GM18507 (cell line): ENCODE measurements around the gene ALDH3A1.

Experiments used
- DNase-seq: peaks from one replicate; pipeline ENCODE4 v3.0.0; 2011; ENCODE audit warnings: low read depth; ENCODE audit not compliant: insufficient read length; ENCODE audit errors: extremely low spot score
- FAIRE-seq: peaks from 2 replicates; lab custom pipeline; 2011; peaks lifted over from hg19 to GRCh38; lab: Jason Lieb, UNC

The ALDH3A1 gene

DNA sequence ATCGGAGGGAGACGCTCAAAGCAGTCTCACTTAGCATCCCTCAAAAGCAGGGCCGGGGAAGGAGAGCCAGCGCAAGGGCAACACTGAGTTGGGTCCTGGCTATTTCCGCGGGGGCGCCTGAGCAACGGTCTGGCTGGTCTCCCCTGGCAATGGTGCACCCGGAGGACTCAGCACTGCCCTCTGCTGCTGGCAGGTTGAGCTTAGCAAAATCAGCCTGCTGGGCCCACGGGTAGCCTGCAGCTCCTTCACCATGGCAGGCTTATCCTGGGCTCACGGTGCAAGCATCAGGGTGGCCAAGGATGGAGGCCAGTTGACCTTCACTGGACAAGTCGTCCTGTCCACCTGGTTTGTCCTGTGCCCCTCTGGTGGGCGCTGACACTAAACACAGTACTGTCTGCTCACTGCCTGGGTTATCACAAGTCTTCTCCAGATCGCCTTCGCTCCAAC lies 14.4 kb upstream of the ALDH3A1 start:
- FAIRE-seq, result no peak
- DNase-seq, result peak; percentile 37

DNA sequence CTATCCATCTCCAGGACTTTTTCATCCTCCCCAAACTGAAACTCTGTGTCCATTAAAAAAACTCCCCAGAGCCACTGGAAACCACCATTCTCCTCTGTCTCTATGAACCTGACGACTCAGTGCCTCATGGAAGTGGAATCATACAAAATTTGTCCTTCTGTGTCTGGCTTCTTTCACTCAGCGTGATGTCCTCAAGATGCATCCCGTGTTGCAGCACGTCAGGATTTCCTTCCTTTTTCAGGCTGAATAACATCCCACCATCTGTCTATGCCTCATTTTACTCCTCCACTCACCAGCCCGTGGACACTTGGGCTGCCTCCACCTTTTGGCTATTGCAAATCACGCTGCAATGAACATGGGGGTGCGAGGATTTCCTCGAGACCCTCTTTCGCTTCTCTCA lies 12.6 kb upstream of the ALDH3A1 start:
- DNase-seq (no peak), FAIRE-seq (no peak)

GRCh38 chr17:19759568-19760549 lies 11.8 kb upstream of the ALDH3A1 start:
- no peak for DNase-seq
- FAIRE-seq, result no peak

GRCh38 chr17:19757536-19758180 lies 9.6 kb upstream of the ALDH3A1 start:
- DNase-seq, result no peak
- FAIRE-seq, result no peak

GRCh38 chr17:19756546-19756945 lies 8.4 kb upstream of the ALDH3A1 start:
- FAIRE-seq (no peak), DNase-seq (no peak)

GRCh38 chr17:19755821-19756510 lies 7.9 kb upstream of the ALDH3A1 start:
- FAIRE-seq, result peak; percentile 63
- DNase-seq, result no peak

DNA sequence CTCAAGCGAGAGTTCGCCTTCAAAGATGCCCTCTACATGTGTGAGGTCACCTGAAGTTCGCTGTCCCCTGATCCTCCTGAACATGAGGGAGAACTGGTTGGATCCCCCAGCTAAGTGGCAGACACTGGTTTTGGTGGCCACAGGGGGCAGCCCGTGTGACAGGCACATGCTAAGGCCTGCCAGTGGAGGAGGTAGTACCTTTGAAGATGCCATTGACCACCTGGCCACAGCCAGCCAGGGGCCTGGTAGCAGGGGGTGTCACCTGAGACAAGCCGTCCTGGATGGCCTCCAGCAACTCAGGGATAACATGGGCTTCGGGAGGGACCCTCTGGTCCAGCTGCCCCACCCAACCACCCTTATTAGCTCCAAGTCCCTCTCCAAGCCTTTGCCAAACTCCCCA lies 7.3 kb upstream of the ALDH3A1 start:
- FAIRE-seq (no peak), DNase-seq (no peak)

- FAIRE-seq, result no peak
- no peak for DNase-seq
Measured at GRCh38 chr17:19753661-19754463, 5.8 kb upstream of the ALDH3A1 start.

- DNase-seq (no peak), FAIRE-seq (no peak)
Measured at GRCh38 chr17:19753051-19753509, 5.0 kb upstream of the ALDH3A1 start.

DNA sequence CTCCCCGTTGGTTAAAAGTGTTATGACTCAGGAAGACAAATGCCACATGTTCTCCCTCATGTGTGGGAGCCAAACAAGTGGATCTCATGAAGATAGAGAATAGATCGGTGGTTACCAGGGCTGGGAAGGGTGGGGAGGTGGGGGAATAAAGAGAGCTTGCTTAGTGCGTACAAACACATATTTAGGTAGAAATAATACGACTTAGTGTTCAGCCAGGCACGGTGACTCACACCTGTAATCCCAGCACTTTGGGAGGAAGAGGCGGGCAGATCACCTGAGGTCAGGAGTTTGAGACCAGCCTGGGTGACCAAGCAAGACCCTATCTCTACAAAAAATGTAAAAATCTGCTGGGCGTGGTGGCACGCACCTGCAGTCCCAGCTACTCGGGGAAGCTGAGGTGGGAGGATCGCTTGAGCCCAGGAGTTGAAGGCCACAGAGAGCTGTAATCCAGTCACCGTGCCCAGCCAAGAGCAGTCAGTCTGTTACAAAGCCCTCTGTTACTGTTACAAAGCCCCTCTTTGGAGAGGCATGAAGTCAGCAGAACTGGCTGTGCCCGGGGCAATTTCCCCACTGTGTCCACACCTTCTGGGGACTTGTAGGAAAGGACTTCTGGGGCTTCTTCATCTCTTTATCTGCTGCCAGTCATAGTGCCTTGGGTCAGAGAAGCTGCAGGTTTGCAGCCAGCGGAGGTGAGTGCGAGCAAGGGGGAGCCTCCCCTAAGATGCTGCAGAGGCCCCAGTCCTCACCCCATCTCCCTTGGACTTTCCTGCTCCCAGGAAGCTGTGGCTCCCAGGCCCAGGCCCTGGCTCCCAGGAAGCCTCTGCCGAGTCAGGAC lies 4.3 kb upstream of the ALDH3A1 start:
- FAIRE-seq (no peak), DNase-seq (no peak)

- FAIRE-seq, result no peak
- no peak for DNase-seq
Measured at GRCh38 chr17:19750835-19751234, 2.7 kb upstream of the ALDH3A1 start.

DNA sequence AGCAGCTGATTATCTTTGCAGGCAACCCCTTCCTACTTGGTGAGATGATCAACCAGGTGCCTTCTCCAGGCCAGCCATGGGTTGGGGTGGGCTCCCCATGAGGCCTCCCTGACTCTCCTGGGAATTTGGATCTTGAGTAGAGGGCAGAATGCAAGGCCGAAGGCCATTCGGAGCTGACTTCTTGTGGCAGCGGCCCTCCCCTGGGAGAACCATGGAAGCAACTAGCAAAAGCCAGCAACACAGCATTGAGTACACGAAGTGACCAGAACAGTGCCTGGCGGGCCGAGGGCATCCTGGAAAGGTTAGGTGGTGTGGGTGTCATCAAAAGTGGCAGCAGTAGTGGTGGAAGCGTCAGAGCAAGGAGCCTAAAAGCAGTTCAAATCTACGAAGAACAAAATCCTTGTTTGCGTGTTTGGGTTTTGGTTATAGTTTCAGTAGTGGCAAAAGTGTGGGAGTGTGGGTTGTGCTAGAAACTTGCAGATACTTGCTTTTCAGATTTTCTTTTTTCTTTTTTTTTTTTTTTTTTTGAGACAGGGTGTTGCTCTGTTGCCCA lies 2.0 kb upstream of the ALDH3A1 start:
- FAIRE-seq, result no peak

GRCh38 chr17:19748807-19749193 lies 702 bp upstream of the ALDH3A1 start:
- FAIRE-seq, result no peak
- DNase-seq, result no peak

More for the DNA sequence above, 2.0 kb upstream of the ALDH3A1 start:
- DNase-seq, result no peak

GRCh38 chr17:19747159-19747719 lies 859 bp downstream of the ALDH3A1 start:
- DNase-seq, result no peak
- FAIRE-seq, result no peak

GRCh38 chr17:19746517-19746916 lies 1.6 kb downstream of the ALDH3A1 start:
- no peak for DNase-seq
- no peak for FAIRE-seq

DNA sequence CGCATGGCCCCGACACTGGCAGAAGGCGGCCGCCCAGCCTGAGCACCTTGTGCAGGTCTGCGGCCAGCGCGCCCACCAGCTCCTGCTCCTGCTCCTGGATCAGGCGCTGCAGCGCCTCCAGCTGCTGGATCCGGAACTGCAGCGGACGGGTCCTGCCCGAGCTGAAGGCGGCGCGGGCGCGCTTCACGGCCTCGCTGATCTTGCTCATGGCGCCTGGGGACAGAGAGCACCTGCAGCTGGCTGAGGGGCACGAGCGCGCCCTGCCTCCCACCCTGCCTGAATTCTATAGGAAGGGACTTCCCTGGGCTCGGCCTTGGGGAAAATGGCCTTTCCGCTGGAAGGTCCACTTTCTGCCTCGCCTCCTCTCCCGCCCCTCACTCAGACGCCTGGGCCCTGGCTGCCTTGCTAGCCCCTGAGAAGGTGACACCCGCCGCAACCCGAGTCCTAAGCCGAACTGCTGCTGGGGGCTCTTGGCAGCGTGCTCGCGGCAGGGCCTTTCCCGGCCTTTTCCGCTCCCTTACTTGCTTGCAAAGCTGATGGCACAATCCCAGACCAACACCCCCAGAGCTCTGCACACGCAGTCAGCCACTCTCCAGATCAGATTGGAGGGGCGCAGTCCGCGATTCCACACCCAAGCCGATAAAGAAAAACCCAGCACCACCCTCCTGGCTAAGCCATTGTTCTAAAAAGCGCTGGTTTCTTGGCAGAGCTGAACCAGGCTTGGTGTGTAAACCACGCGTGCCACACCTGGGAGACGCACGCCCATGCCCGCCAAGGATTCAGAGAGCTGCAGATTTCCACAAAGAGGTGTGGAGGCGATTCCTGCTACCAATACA lies 3.0 kb downstream of the ALDH3A1 start:
- FAIRE-seq, result peak; percentile 60

GRCh38 chr17:19744492-19744891 lies 3.6 kb downstream of the ALDH3A1 start:
- FAIRE-seq (no peak), DNase-seq (no peak)

More for the DNA sequence above, 3.0 kb downstream of the ALDH3A1 start:
- DNase-seq, result peak; percentile 54
